Measurements from ENCODE around the gene OBSCN.

- no peak for TF ChIP-seq CTCF (conservative IDR thresholded peaks at IDR 0.05; ENCODE audit: low read length)
- TF ChIP-seq EZH2phosphoT487 (IDR thresholded peaks at IDR 0.05; ENCODE audit: borderline replicate concordance), result no peak
Observed at GRCh38 chr1:228348708-228349467, 141.0 kb downstream of the OBSCN start.
